HG02938 (cell line): ENCODE data around the gene PTP4A2.

Source experiments
- ATAC-seq: cut with Tn5 transposase; IDR thresholded peaks from one replicate; pipeline ENCODE4 v1.9.1; 2021; ENCODE audit warnings: mild to moderate bottlenecking, moderate library complexity; ENCODE audit not compliant: unreplicated experiment

The PTP4A2 gene

DNA sequence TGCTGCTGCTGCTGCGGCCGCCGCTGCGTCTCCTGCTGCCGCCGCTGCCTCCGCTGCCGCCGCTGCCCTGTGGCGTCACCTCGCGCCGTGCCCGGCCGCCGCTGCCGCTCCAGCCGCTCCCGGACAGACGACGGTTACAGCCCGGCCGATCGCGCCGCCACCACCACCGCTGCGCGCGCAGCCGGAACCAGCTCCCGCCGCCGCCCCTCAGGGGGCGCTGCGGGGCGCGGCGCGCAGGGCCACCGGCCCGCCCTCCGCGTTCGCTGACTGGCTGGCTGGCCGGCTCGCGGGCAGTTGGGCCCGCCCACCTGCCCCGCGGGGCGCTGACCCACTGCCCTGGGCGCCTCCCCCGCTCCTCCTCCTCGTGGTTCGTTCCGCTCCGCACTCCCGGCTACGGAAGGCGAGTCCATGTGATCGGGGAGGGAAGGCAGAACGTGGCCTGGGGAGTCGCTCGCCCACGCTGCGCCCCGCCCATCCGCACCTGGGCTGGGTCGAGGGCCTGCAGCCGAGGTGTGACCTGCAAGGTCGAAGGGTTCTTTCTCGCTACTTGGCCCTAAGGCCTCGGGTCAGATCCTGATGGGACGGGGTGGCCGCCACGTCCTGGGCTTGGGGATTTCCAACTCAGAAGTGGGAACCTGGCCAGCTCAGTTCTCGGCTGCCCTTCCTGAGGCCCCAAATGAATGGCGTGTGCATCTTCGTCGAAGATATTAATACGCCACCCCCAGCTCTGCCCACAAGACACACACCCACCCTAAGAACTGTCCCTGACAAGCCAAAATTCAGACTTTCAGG lies at the start of gene PTP4A2:
TSS of gene PTP4A2 (minus strand) at position 185 of the 792 bp plus-strand sequence. CDS start 19,303 bp downstream, outside the sequence.
- ATAC-seq = peak; percentile 57

DNA sequence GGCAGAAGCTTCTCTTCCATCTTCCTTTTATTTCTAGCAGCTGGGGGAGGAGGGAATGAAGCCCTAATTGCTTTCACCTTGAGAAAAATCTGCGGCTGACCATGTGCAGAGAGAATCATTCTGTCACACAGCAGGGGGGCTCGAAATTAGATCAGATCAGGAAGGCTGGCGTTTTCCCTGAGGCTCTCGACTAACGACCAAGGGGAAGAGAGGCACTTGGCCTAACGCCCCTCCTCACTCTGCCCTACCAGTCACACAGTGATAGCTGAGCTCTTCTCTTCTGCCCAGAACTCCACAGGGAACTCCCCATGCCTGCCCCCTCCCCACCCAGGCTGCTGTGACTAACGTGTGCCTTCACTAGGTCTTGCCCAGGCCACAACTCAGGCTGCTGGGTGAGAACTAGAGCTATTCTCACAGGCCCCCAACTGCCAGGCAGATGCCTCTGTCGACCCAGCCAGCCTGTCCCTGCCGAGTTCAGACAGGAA lies 49.0 kb upstream of the PTP4A2 start:
- ATAC-seq = no peak

GRCh38 chr1:31985430-31985829 lies 47.3 kb upstream of the PTP4A2 start:
- no peak for ATAC-seq

- no peak for ATAC-seq
Observed at GRCh38 chr1:31984419-31985347, 46.5 kb upstream of the PTP4A2 start.

GRCh38 chr1:31981972-31982371 lies 43.8 kb upstream of the PTP4A2 start:
- no peak for ATAC-seq

GRCh38 chr1:31981456-31981839 lies 43.3 kb upstream of the PTP4A2 start:
- no peak for ATAC-seq

GRCh38 chr1:31980835-31981455 lies 42.8 kb upstream of the PTP4A2 start:
- no peak for ATAC-seq

GRCh38 chr1:31978843-31979400 lies 40.8 kb upstream of the PTP4A2 start:
- ATAC-seq = no peak

DNA sequence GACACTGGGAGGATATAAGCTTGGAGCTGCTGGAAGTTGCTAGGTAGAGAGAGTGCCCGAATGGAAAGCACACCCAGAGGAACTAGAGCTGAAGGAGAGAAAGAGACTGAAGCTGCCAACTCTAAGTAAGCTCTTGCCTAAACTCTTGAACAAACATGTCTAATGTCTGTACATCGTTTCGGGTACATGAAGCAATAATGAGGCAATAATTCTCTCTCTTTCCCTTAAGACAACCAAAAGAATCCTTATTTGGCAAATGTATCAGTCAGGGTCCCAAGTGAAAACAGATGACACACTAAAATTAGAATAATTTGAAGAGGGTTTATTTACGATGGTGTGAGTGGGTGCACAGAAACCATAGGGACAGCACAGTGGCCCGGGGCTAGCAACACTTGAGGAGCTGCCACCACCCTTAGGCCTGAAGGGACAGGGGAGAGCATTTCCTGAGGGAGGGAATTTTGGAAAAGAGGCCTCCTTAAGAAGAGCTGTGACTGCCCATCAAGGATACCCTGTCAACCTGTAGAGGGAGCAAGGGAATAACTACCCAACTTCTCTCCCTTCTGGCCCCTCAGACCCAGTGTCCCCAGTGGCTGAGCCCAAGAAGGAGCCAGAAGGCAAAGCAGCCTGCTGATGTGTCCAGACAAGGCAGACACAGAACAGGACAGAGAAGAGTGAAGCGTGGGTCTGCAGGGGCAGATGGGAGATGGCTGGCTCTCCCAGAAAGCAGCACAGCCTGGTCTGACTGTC lies 39.4 kb upstream of the PTP4A2 start:
- no peak for ATAC-seq

DNA sequence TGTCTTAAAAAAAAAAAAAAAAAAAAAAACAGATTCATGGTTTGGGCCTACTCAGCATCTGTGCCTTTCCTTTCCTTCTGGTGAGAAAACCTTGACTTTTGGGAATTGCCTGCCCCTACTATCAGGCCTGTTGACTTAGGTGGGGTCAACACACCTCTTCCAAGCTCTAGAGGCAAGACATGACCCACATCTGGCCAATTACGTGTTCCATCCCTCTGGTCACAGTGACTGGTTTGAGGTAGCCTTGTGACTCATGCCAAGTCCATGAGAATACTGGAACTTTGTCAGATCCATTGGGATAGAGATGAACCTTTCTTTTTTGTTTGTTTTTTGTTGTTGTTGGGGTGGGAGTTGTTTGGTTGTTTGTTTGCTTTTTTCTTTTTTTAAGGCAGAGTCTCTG lies 38.2 kb upstream of the PTP4A2 start:
- no peak for ATAC-seq

GRCh38 chr1:31970873-31971272 lies 32.7 kb upstream of the PTP4A2 start:
- no peak for ATAC-seq

- ATAC-seq = no peak
Observed at GRCh38 chr1:31961536-31961935, 23.4 kb upstream of the PTP4A2 start.

GRCh38 chr1:31959521-31960340 lies 21.6 kb upstream of the PTP4A2 start:
- ATAC-seq = no peak

DNA sequence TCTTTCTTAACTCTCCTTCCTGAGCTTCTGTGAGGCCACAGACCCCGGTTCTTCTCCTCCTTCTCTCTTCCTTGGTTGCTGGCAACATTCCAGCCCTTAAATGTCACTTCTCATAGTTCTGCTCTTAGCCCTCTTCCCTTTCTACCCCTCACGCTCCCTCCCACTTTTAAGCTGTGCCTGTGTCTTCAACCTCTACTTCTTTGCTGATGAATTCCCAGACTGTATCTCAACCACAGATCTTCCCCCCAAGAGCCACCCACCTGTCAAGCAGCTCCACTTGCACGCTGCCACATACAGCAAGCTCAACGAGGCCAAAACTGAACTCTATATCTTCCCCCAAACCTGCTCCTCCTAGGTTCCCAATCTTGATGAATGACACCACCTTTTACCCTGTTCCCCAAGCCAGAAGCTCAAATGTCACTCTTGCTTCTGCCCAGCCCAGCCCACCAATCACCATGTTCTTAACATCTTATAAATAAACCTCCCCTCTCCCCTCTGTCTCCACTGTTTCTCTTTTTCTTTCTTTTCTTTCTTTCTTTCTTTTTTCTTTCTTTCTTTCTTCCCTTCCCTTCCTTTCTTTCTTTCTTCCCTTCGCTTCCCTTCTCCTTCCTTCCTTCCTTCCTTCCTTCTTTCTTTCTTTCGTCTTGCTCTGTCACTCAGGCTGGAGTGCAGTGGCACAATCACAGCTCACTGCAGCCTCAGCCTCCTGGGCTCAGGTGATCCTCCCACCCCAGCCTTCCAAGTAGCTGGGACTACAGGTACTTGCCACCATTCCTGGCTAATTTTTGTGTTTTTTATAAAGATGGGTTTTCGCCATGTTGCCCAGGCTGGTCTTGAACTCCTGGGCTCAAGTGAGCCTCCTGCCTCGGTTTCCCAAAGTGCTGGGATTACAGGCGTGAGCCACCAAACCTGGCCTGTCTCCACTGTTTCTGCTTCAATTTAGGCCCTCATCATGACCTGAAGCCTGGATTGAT lies 19.8 kb upstream of the PTP4A2 start:
- no peak for ATAC-seq

GRCh38 chr1:31955917-31956736 lies 18.0 kb upstream of the PTP4A2 start:
- ATAC-seq = peak; percentile 60

GRCh38 chr1:31954607-31955283 lies 16.6 kb upstream of the PTP4A2 start:
- ATAC-seq = no peak

GRCh38 chr1:31952825-31953220 lies 14.7 kb upstream of the PTP4A2 start:
- ATAC-seq = no peak
